Gastrocnemius medialis (tissue), 4 donors: ENCODE results near the gene ARL16. TPM values are rescaled to one million over a fixed set of nuclear protein-coding genes. Genes with fewer than 3 reads are reported as not detected.
"Not testable (repeated sequence)": the region's sequence is repeated elsewhere in the genome, so short reads cannot be mapped to it uniquely, and the experiment has no call there.

Source experiments
- ATAC-seq, 2 donors: fragments of 150-250 bp; one replicate each; pipeline ENCODE4 v1.9.1; 2016
- DNase-seq, 2 donors: peaks; one replicate each; pipeline ENCODE4 v3.0.0-alpha.2; 2019
- H3K27ac ChIP-seq, 4 donors: fragments of 200-600 bp; sonication (generic); 1 replicate in 1 of 4; 2 replicates in 3 of 4; pipeline ENCODE4 v1.5.1; 2016 to 2018; ENCODE audit warnings: mild to moderate bottlenecking in 2 of 4, moderate library complexity in 1 of 4
- H3K27me3 ChIP-seq, 3 donors: fragments of 200-600 bp; sonication (generic) in 2 of 3; 1 replicate in 1 of 3; 2 replicates in 2 of 3; pipeline versions ENCODE4 v1.5.1 to v1.6.0; 2016 to 2019; ENCODE audit warnings: mild to moderate bottlenecking in 1 of 3, moderate library complexity in 1 of 3
- H3K36me3 ChIP-seq, 2 donors: fragments of 200-600 bp; sonication (generic) in 1 of 2; one replicate each; pipeline ENCODE4 v1.5.1; 2017 to 2018
- H3K4me1 ChIP-seq, 2 donors: fragments of 200-600 bp; sonication (generic) in 1 of 2; one replicate each; pipeline ENCODE4 v1.5.1; 2016 to 2017; ENCODE audit warnings: mild to moderate bottlenecking in 2 of 2
- H3K4me3 ChIP-seq, 4 donors: fragments of 200-600 bp; sonication (generic) in 3 of 4; 1 replicate in 1 of 4; 2 replicates in 3 of 4; pipeline ENCODE4 v1.5.1; 2016 to 2019; ENCODE audit warnings: mild to moderate bottlenecking in 2 of 4
- H3K9me3 ChIP-seq, 3 donors: fragments of 200-600 bp; sonication (generic) in 2 of 3; 1 replicate in 1 of 3; 2 replicates in 2 of 3; pipeline ENCODE4 v1.5.1; 2016 to 2019
- POLR2A ChIP-seq, 2 donors: fragments of 450-650 bp; IDR thresholded peaks; one replicate each; pipeline ENCODE4 v1.6.1; 2017; ENCODE audit warnings: antibody characterized with exemption in 2 of 2, mild to moderate bottlenecking in 2 of 2, moderate library complexity in 2 of 2
- in situ Hi-C, 4 donors: fragments of 200-750 bp; cut with MboI; loops; one replicate each; pipeline versions ENCODE4 v1.15.0 to v1.8.0; 2017; ENCODE audit warnings: low sequenced_read_pairs in 4 of 4
- intact Hi-C: fragments of 100-400 bp; cut with DNase I; formaldehyde crosslinking; loops from one replicate; pipeline ENCODE4 v1.15.1; 2023; ENCODE audit warnings: low total_unique reads
- total RNA-seq, 4 donors: library from RNA; depleted of rRNA; stranded (reverse); fragments of >200 nt; gene quantifications; one replicate each; pipeline versions ENCODE4 v1.1.0 to v1.2.3, GENCODE V29; 2016
- TF ChIP-seq, protein P1 (sequence below), 5 experiments: fragments of 450-650 bp in 3 of 5; fragments of 200-600 bp in 2 of 5; sonication (generic) in 2 of 5; IDR thresholded peaks in 4 of 5; conservative IDR thresholded peaks in 1 of 5; 1 replicate in 4 of 5; 2 replicates in 1 of 5; pipeline ENCODE4 v1.5.1; 2016 to 2019; ENCODE audit warnings: antibody characterized with exemption in 5 of 5, mild to moderate bottlenecking in 3 of 5, moderate library complexity in 3 of 5

The ARL16 gene
- total RNA-seq, 4 donors from 2014 or later: 12.9 to 23.6 (median 20.0) TPM

DNA sequence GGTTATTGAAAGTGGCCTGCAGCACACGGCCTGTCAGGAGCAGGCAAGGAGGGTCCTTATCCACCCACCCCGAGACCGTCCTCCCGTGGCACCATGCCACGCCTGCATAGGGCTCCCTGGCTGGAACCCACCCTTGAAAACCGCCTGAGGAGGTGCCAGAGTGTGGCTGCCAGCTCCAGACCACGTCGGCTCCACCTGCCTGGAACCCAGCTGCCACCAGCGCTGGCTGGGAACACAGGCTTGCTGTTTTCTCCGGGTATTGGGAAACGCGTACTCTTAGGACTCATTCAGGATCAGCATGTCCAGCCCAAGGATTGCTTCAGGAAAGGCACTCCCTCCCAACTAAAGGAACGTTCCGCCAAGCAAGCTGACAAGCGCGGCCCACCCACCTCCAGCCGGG is 6.7 kb downstream of the ARL16 start:
- no peaks in the 10 kb centered on the region for H3K27me3 ChIP-seq
- in situ Hi-C loops: no loop called here
- TF ChIP-seq POLR2A (IDR thresholded peaks at IDR 0.05): no peak
- TF ChIP-seq, protein P1, sequence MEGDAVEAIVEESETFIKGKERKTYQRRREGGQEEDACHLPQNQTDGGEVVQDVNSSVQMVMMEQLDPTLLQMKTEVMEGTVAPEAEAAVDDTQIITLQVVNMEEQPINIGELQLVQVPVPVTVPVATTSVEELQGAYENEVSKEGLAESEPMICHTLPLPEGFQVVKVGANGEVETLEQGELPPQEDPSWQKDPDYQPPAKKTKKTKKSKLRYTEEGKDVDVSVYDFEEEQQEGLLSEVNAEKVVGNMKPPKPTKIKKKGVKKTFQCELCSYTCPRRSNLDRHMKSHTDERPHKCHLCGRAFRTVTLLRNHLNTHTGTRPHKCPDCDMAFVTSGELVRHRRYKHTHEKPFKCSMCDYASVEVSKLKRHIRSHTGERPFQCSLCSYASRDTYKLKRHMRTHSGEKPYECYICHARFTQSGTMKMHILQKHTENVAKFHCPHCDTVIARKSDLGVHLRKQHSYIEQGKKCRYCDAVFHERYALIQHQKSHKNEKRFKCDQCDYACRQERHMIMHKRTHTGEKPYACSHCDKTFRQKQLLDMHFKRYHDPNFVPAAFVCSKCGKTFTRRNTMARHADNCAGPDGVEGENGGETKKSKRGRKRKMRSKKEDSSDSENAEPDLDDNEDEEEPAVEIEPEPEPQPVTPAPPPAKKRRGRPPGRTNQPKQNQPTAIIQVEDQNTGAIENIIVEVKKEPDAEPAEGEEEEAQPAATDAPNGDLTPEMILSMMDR (IDR thresholded peaks at IDR 0.05 in 4 of 5, conservative IDR thresholded peaks at IDR 0.05 in 1 of 5): no peak
- H3K9me3 ChIP-seq: no peaks in the 10 kb centered on the region
- ATAC-seq (peak in 1 of 2 donors; percentile 64), DNase-seq (peak in 1 of 2 donors; percentile 39)
- intact Hi-C loops: loop anchor here (5.0 kb wide), 1 partner anchor 35 kb away; the partner anchor contains the start of gene SLC25A10
- no peaks in the 10 kb centered on the region for H3K4me1 ChIP-seq
- no peak overlapping the region for H3K4me3 ChIP-seq
- peaks cover 0 to 26% of the 10 kb centered on the region in 2 donors for H3K36me3 ChIP-seq
- no peak overlapping the region for H3K27ac ChIP-seq

DNA sequence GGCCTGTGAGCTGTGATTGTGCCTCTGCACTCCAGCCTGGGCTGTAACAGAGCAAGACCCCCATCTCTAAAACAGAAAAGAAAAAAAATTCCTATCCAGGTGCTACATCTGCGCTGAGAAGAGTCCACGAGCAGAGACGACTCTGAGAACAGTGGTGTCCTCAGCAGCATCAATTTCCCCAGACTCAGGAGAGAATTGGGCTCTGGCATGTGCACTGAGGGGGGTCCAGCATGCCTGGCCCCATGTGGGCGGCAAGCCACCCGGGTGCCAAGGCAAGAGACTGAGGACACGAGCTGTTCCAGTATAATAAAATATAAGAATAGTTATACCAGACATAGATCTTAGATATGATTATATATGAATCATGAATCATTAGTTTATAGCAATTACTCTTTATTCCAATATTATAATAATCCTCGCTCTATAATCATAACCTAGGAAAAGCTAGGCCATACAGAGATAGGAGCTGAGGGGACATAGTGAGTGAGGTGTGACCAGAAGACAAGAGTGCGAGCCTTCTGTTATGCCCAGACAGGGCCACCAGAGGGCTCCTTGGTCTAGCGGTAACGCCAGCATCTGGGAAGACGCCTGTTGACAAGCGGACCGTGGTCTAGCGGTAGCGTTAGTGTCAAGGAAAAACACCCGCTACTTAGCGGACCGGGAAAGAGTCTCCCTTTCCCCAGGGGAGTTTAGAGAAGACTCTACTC is 7.9 kb downstream of the ARL16 start:
- DNase-seq: peak in 1 of 2 donors; percentile 39
- intact Hi-C loops: loop anchor here (5.0 kb wide), 1 partner anchor 37 kb away; the partner anchor contains the start of gene SLC25A10
- H3K4me1 ChIP-seq, H3K9me3 ChIP-seq, H3K4me3 ChIP-seq, H3K27me3 ChIP-seq, H3K27ac ChIP-seq, in situ Hi-C loops, ATAC-seq: not testable (repeated sequence)
- peaks cover 0 to 38% of the 10 kb centered on the region in 2 donors for H3K36me3 ChIP-seq
- TF ChIP-seq, protein P1 (IDR thresholded peaks at IDR 0.05 in 4 of 5, conservative IDR thresholded peaks at IDR 0.05 in 1 of 5): peak; percentile 48 to 67 (median 62)

DNA sequence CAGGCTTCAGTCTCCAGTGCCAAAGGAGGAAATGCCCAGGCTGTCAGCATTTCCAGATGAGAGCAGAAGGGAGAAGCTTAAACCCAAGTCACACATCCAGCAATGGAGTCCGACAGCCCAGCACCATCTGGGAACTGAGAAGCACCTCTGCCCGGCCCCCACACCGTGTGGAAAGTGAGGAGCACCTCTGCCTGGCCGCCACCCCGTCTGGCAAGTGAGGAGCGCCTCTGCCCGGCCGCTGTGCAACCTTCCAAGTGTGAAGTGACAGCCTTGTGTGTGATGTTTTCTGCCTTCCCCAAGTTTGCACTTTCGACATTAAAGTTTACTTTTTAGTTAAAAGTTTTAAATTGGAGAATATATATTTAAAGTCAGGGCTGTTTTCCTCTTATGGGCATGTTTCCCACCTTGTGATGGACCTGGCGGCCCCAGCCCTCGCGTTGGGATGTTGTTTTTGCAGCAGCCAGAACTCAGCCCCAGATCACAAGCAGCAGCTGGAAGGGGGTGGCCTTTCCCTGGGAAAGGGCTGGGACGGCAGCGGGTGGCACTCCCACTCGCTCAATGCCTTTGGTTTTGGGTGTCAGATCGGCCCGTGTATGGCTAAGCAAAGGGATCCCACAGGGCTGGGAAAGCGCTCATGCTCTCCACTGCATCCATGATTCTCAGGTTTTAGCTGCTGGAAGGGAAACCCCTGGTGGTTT is 9.9 kb downstream of the ARL16 start:
- H3K36me3 ChIP-seq: peaks cover 0 to 58% of the 10 kb centered on the region in 2 donors
- ATAC-seq (no peak), DNase-seq (no peak)
- no peak overlapping the region for H3K27ac ChIP-seq
- no peaks in the 10 kb centered on the region for H3K4me1 ChIP-seq
- no peak overlapping the region for H3K4me3 ChIP-seq
- H3K27me3 ChIP-seq: no peaks in the 10 kb centered on the region
- in situ Hi-C loops (no loop called here), intact Hi-C loops (no loop called here)
- no peaks in the 10 kb centered on the region for H3K9me3 ChIP-seq
- no peak for TF ChIP-seq POLR2A (IDR thresholded peaks at IDR 0.05)
- TF ChIP-seq, protein P1 (IDR thresholded peaks at IDR 0.05 in 4 of 5, conservative IDR thresholded peaks at IDR 0.05 in 1 of 5): no peak

GRCh38 chr17:81672954-81673353 is 10.6 kb downstream of the ARL16 start:
- Histone ChIP-seq H3K9me3 (no peaks in the 10 kb centered on the region), H3K4me3 (no peak overlapping the region), H3K27ac (no peak overlapping the region), H3K4me1 (peaks cover 0 to 2% of the 10 kb centered on the region in 2 donors), H3K27me3 (no peaks in the 10 kb centered on the region), H3K36me3 (peaks cover 0 to 59% of the 10 kb centered on the region in 2 donors)
- in situ Hi-C loops (no loop called here), intact Hi-C loops (no loop called here)
- TF ChIP-seq POLR2A (IDR thresholded peaks at IDR 0.05): no peak
- TF ChIP-seq, protein P1 (IDR thresholded peaks at IDR 0.05 in 4 of 5, conservative IDR thresholded peaks at IDR 0.05 in 1 of 5): no peak
- no peak for ATAC-seq
- no peak for DNase-seq
